Activated naive CD4-positive, alpha-beta T cell treated with anti-CD3 and anti-CD28 coated beads, Interleukin-2, amount 10 ng/mL, durations not matched to agents 7 days and 5 days (primary cell): ENCODE data around the gene GLE1.

ENCODE experiments used
- CTCF ChIA-PET: fragments of 350-600 bp; sonication (Branson Sonifier 250); formaldehyde crosslinking; loops from one replicate; lab custom pipeline; 2021; ENCODE audit warnings: antibody characterized with exemption; lab: Charles Lee
- DNase-seq: peaks from one replicate; pipeline ENCODE4 v3.0.0-alpha.2; 2020
- H3K27ac Mint-ChIP-seq: one replicate; pipeline ENCODE4 v1.8.0; 2021; ENCODE audit warnings: mild to moderate bottlenecking, moderate library complexity, mixed read lengths
- H3K27me3 Mint-ChIP-seq: one replicate; pipeline ENCODE4 v1.8.0; 2021; ENCODE audit warnings: mild to moderate bottlenecking, mixed read lengths
- H3K36me3 Mint-ChIP-seq: one replicate; pipeline ENCODE4 v1.8.0; 2021; ENCODE audit warnings: mixed read lengths
- H3K4me1 Mint-ChIP-seq: one replicate; pipeline ENCODE4 v1.8.0; 2021; ENCODE audit warnings: mixed read lengths
- H3K4me3 Mint-ChIP-seq: one replicate; pipeline ENCODE4 v1.8.0; 2021; ENCODE audit warnings: mild to moderate bottlenecking, moderate library complexity, mixed read lengths
- H3K9me3 Mint-ChIP-seq: one replicate; pipeline ENCODE4 v1.8.0; 2021; ENCODE audit warnings: mixed read lengths

Gene GLE1

GRCh38 chr9:128504485-128505413, at the start of gene GLE1:
Gene GLE1 (plus strand): TSS chr9:128504719. CDS start chr9:128504806, 87 bp downstream.
- CTCF ChIA-PET = interaction anchor here (0.6 kb wide), 1 partner anchor 66 kb away, joined by 3 read pairs; no protein-coding TSS in a partner anchor
- H3K4me3 Mint-ChIP-seq = peak within 1 kb of the TSS; percentile 100
- H3K4me1 Mint-ChIP-seq = peaks cover 31% of the 10 kb centered on the region
- no peaks in the 10 kb centered on the region for H3K9me3 Mint-ChIP-seq
- peak within 1 kb of the TSS; percentile 98 for H3K27ac Mint-ChIP-seq
- H3K27me3 Mint-ChIP-seq = no peaks in the 10 kb centered on the region
- peaks cover 33% of the 10 kb centered on the region for H3K36me3 Mint-ChIP-seq
- DNase-seq = peak; percentile 96

GRCh38 chr9:128454991-128455390, 49.5 kb upstream of the GLE1 start:
- H3K27ac Mint-ChIP-seq = peak overlapping the region; percentile 89

GRCh38 chr9:128455849-128456612, 48.5 kb upstream of the GLE1 start, which contains the start of gene ODF2:
Gene ODF2 (plus strand): TSS chr9:128456006. CDS start chr9:128456092, 86 bp downstream.
- H3K4me3 Mint-ChIP-seq = peak within 1 kb of the TSS; percentile 84
- peaks cover 14% of the 10 kb centered on the region for H3K36me3 Mint-ChIP-seq
- CTCF ChIA-PET = interaction anchor here (1.4 kb wide), 1 partner anchor 17 kb away, joined by 8 read pairs; no protein-coding TSS in a partner anchor
- H3K9me3 Mint-ChIP-seq = no peaks in the 10 kb centered on the region
- peak; percentile 100 for DNase-seq
- H3K4me1 Mint-ChIP-seq = peaks cover 36% of the 10 kb centered on the region
- peaks cover 16% of the 10 kb centered on the region for H3K27me3 Mint-ChIP-seq
- H3K27ac Mint-ChIP-seq = peak within 1 kb of the TSS; percentile 92

More at GRCh38 chr9:128454991-128455390, 49.5 kb upstream of the GLE1 start:
- DNase-seq = no peak
- peaks cover 36% of the 10 kb centered on the region for H3K4me1 Mint-ChIP-seq
- H3K9me3 Mint-ChIP-seq = no peaks in the 10 kb centered on the region
- H3K27me3 Mint-ChIP-seq = peaks cover 22% of the 10 kb centered on the region
- H3K4me3 Mint-ChIP-seq = peak overlapping the region; percentile 41
- H3K36me3 Mint-ChIP-seq = peaks cover 7% of the 10 kb centered on the region
- CTCF ChIA-PET = interaction anchor here (1.4 kb wide), 1 partner anchor 16 kb away, joined by 8 read pairs; no protein-coding TSS in a partner anchor

GRCh38 chr9:128456613-128457061, 47.9 kb upstream of the GLE1 start:
- Mint-ChIP-seq H3K27me3 (peaks cover 15% of the 10 kb centered on the region), H3K36me3 (peaks cover 20% of the 10 kb centered on the region), H3K4me1 (peaks cover 36% of the 10 kb centered on the region), H3K9me3 (no peaks in the 10 kb centered on the region), H3K27ac (peak overlapping the region; percentile 92), H3K4me3 (peak overlapping the region; percentile 84)
- CTCF ChIA-PET = no interaction called here
- peak; percentile 87 for DNase-seq

GRCh38 chr9:128457207-128457606, 47.3 kb upstream of the GLE1 start:
- H3K9me3 Mint-ChIP-seq = no peaks in the 10 kb centered on the region
- H3K36me3 Mint-ChIP-seq = peaks cover 25% of the 10 kb centered on the region
- peak overlapping the region; percentile 84 for H3K4me3 Mint-ChIP-seq
- no peak for DNase-seq
- H3K4me1 Mint-ChIP-seq = peaks cover 36% of the 10 kb centered on the region
- CTCF ChIA-PET = interaction anchor here (0.9 to 2.7 kb wide), 2 partner anchors 19 to 95 kb away, joined by 3 to 9 read pairs; no protein-coding TSS in a partner anchor
- peaks cover 14% of the 10 kb centered on the region for H3K27me3 Mint-ChIP-seq
- H3K27ac Mint-ChIP-seq = no peak overlapping the region

- H3K4me1 Mint-ChIP-seq = peaks cover 36% of the 10 kb centered on the region
- H3K27ac Mint-ChIP-seq = no peak overlapping the region
- no peaks in the 10 kb centered on the region for H3K9me3 Mint-ChIP-seq
- CTCF ChIA-PET = interaction anchor here (1.4 to 2.7 kb wide), 2 partner anchors 9 to 20 kb away, joined by 4 to 9 read pairs; no protein-coding TSS in a partner anchor
- peaks cover 36% of the 10 kb centered on the region for H3K36me3 Mint-ChIP-seq
- peak overlapping the region; percentile 15 for H3K4me3 Mint-ChIP-seq
- no peak for DNase-seq
- H3K27me3 Mint-ChIP-seq = no peaks in the 10 kb centered on the region
These were observed 45.5 kb upstream of the GLE1 start for GRCh38 chr9:128459011-128459410.

- Mint-ChIP-seq H3K4me1 (no peaks in the 10 kb centered on the region), H3K27me3 (no peaks in the 10 kb centered on the region), H3K4me3 (no peak overlapping the region), H3K27ac (no peak overlapping the region), H3K36me3 (peaks cover 23% of the 10 kb centered on the region), H3K9me3 (no peaks in the 10 kb centered on the region)
- CTCF ChIA-PET = interaction anchor here (1.5 kb wide), 1 partner anchor 10 kb away, joined by 4 read pairs; no protein-coding TSS in a partner anchor
- no peak for DNase-seq
These were observed 35.4 kb upstream of the GLE1 start for GRCh38 chr9:128469070-128469469.

GRCh38 chr9:128470560-128470959, 34.0 kb upstream of the GLE1 start:
- Mint-ChIP-seq H3K27me3 (no peaks in the 10 kb centered on the region), H3K27ac (peak overlapping the region; percentile 53), H3K4me3 (no peak overlapping the region), H3K4me1 (no peaks in the 10 kb centered on the region), H3K36me3 (peaks cover 23% of the 10 kb centered on the region), H3K9me3 (no peaks in the 10 kb centered on the region)
- CTCF ChIA-PET = no interaction called here
- DNase-seq = no peak

GRCh38 chr9:128473104-128473503, 31.4 kb upstream of the GLE1 start:
- Mint-ChIP-seq H3K4me1 (no peaks in the 10 kb centered on the region), H3K27ac (peak overlapping the region; percentile 51), H3K36me3 (peaks cover 34% of the 10 kb centered on the region), H3K27me3 (no peaks in the 10 kb centered on the region), H3K9me3 (no peaks in the 10 kb centered on the region), H3K4me3 (no peak overlapping the region)
- no peak for DNase-seq
- CTCF ChIA-PET = no interaction called here

- Mint-ChIP-seq H3K9me3 (no peaks in the 10 kb centered on the region), H3K27me3 (no peaks in the 10 kb centered on the region), H3K4me3 (no peak overlapping the region), H3K27ac (no peak overlapping the region), H3K4me1 (no peaks in the 10 kb centered on the region), H3K36me3 (peaks cover 43% of the 10 kb centered on the region)
- CTCF ChIA-PET = no interaction called here
- no peak for DNase-seq
These were observed 28.7 kb upstream of the GLE1 start for GRCh38 chr9:128475867-128476266.

- Mint-ChIP-seq H3K36me3 (peaks cover 46% of the 10 kb centered on the region), H3K27me3 (no peaks in the 10 kb centered on the region), H3K4me1 (no peaks in the 10 kb centered on the region), H3K9me3 (no peaks in the 10 kb centered on the region), H3K4me3 (no peak overlapping the region), H3K27ac (no peak overlapping the region)
- DNase-seq = no peak
- CTCF ChIA-PET = no interaction called here
These were observed 25.3 kb upstream of the GLE1 start for GRCh38 chr9:128479262-128479661.

- H3K4me1 Mint-ChIP-seq = no peaks in the 10 kb centered on the region
- CTCF ChIA-PET = interaction anchor here (0.6 kb wide), 1 partner anchor 17 kb away, joined by 3 read pairs; no protein-coding TSS in a partner anchor
- H3K9me3 Mint-ChIP-seq = no peaks in the 10 kb centered on the region
- DNase-seq = no peak
- no peaks in the 10 kb centered on the region for H3K27me3 Mint-ChIP-seq
- peaks cover 48% of the 10 kb centered on the region for H3K36me3 Mint-ChIP-seq
- H3K4me3 Mint-ChIP-seq = no peak overlapping the region
- no peak overlapping the region for H3K27ac Mint-ChIP-seq
These were observed 23.0 kb upstream of the GLE1 start for GRCh38 chr9:128481561-128481960.

GRCh38 chr9:128482186-128482585, 22.3 kb upstream of the GLE1 start:
- H3K36me3 Mint-ChIP-seq = peaks cover 54% of the 10 kb centered on the region
- no peak overlapping the region for H3K27ac Mint-ChIP-seq
- CTCF ChIA-PET = interaction anchor here (0.6 kb wide), 1 partner anchor 18 kb away, joined by 3 read pairs; no protein-coding TSS in a partner anchor

More at GRCh38 chr9:128482186-128482585, 22.3 kb upstream of the GLE1 start:
- Mint-ChIP-seq H3K9me3 (no peaks in the 10 kb centered on the region), H3K27me3 (no peaks in the 10 kb centered on the region), H3K4me1 (no peaks in the 10 kb centered on the region), H3K4me3 (no peak overlapping the region)
- DNase-seq = no peak
